Measurements from ENCODE around the gene SYTL2. TPM values are rescaled to one million over a fixed set of nuclear protein-coding genes. Genes with fewer than 3 reads are reported as not detected.
A peak's percentile ranks its signal among the peaks of the same experiment; 100 is the strongest.
"Not testable (repeated sequence)": the region's sequence is repeated elsewhere in the genome, so short reads cannot be mapped to it uniquely, and the experiment has no call there.

SYTL2 gene
- total and polyA plus RNA-seq, 9 donors: 50.8 to 99.5 (median 61.2) TPM

DNA sequence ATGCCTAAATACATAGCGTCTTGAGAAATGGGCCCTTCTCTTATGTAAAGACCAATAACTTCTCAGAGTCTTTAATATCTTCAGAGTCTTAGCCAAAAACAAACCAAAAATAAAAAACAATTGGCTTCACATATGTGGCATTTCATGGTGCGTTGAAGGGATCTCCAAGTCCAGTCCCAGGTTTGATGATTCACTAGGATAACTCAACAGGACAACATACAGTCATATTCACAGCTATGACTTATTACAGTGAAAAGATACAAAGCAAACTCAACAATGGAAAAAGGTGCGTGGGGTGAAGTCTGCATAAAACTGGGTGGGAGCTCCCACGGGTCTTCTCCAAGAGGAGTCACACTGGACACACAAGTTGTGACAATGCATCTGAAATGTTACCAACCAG lies 12.6 kb downstream of the SYTL2 start:
- no peaks in the 10 kb centered on the region for H3K27me3 ChIP-seq (ENCODE audit: control insufficient read depth, insufficient read depth, low read length)
- no peak overlapping the region for H3K4me3 ChIP-seq (ENCODE audit: low read length)
- no peaks in the 10 kb centered on the region for H3K36me3 ChIP-seq (ENCODE audit: control insufficient read depth, insufficient read depth, low read length)
- H3K27ac ChIP-seq (ENCODE audit: low read length): no peak overlapping the region
- 100% methylated on average over 2 of the region's 4 CpGs for WGBS (ENCODE audit: insufficient coverage)
- peaks cover 4% of the 10 kb centered on the region for H3K4me1 ChIP-seq (ENCODE audit: control insufficient read depth, insufficient read depth, low read length)
- no peaks in the 10 kb centered on the region for H3K9me3 ChIP-seq (replicated peaks; ENCODE audit: control insufficient read depth, low read depth, low read length)
- DNase-seq: no peak

DNA sequence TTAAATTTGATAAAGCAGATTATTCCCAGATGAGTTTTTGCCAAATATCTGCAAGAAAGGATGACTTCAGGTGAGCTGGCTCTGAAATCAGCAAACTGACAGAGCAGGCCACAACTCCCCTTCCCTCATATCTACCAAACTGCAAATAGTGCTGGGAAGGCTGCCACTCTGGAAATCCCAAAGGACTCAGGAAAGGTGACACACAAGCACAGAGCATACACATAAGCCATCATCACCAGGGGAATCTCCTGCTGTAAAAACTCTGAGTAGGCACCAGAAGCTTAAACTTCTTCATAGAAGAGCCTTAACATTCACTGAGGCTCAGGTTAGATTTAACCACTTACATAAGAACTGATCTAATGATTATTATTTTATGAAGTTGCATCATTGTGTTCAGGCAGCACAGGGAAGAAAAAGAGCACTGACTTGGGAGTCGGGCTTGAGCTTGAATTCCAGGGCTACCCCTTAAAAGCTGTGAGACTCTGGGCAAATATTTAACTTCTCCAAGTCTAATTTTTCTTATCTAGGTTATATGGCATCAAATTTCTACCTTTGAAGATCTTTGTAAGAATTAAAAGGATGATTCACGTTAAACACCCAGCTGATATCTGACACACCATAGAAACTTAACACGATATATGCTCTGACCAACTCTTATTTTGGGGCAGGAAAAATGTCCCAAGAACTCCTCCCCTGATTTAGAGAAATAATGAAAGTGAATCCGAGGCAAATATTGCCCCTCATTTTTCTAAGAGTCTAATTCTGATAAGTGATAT lies 15.0 kb downstream of the SYTL2 start:
- H3K4me1 ChIP-seq (ENCODE audit: control insufficient read depth, insufficient read depth, low read length): peaks cover 4% of the 10 kb centered on the region
- WGBS (ENCODE audit: insufficient coverage): no CpG with 5 or more reads among the region's 4 CpGs
- no peaks in the 10 kb centered on the region for H3K9me3 ChIP-seq (replicated peaks; ENCODE audit: control insufficient read depth, low read depth, low read length)
- H3K27me3 ChIP-seq (ENCODE audit: control insufficient read depth, insufficient read depth, low read length): no peaks in the 10 kb centered on the region
- H3K36me3 ChIP-seq (ENCODE audit: control insufficient read depth, insufficient read depth, low read length): no peaks in the 10 kb centered on the region
- no peak overlapping the region for H3K4me3 ChIP-seq (ENCODE audit: low read length)
- DNase-seq: no peak
- H3K27ac ChIP-seq (ENCODE audit: low read length): no peak overlapping the region

DNA sequence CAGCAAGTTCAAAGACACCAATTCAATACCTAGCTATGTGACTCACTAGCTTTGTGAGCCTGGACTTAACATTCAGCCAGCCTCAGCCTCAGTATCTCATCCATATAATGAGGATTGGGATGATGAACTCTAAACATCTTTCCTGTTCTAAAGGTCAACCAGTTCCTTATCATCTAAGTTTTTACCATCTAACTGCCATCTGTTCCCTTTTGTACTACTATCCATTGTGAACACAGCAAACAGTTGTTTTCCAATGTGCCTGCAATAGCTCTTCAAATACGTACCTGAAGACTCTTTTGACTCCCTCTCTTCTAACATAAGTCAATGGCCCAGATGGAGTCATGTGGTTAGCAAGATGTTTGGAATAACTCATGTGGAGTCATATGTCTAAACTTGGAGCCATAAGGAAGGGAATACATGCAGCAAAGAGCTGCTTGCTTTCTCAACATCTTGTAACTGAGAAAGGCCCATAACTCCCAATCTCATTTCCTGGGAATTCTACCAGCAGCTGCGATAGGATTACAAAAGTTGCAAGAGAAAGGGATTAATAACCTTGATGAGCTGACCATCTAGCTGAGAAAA lies 19.4 kb downstream of the SYTL2 start:
- H3K4me3 ChIP-seq (ENCODE audit: low read length): no peak overlapping the region
- no peaks in the 10 kb centered on the region for H3K4me1 ChIP-seq (ENCODE audit: control insufficient read depth, insufficient read depth, low read length)
- H3K27ac ChIP-seq (ENCODE audit: low read length): no peak overlapping the region
- H3K9me3 ChIP-seq (replicated peaks; ENCODE audit: control insufficient read depth, low read depth, low read length): no peaks in the 10 kb centered on the region
- no CpG with 5 or more reads among the region's 2 CpGs for WGBS (ENCODE audit: insufficient coverage)
- no peaks in the 10 kb centered on the region for H3K27me3 ChIP-seq (ENCODE audit: control insufficient read depth, insufficient read depth, low read length)
- no peaks in the 10 kb centered on the region for H3K36me3 ChIP-seq (ENCODE audit: control insufficient read depth, insufficient read depth, low read length)
- DNase-seq: peak; percentile 10

DNA sequence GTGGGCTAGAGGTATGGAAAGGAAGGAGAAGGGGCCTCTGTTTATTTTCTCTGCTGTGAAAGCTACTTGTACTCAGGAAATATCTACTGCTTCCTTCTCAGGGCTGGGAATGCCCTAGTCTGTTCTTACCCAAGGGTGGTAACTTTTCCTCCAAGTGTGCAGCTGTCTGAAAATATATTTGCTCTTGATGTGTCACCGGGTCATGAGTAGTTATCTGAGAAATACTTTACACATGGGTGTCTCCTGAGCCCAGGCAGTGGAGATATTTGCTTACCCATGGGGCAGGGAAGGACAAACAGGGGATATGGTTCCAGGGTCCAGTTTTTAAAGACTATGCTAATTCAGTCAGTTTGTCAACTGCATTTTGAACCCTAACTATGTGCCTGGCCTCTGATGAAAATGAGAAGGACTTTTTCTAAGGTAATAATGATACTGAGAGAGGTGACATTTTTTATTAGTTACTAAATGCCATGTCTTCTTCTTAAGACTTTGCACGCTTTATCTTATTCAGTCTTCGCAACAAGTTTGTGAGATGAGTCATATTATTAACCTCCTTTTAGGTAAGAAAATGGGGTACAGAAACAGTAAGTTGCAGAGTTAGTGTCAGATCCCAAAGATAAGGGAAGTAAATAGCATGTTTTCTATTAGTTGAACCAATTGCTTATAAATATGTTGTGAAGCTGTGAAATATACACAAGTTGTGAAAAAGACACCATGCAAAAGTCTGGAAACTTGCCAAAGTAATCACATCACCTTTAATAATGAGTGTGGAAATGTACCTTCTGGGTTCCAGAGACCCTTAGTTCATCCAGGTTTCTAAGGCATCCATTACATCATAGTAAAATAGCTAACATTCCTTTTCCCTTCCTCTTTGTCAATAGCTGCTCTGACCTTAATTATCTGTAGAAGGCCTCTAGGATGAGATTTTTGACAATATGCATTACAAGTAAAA lies 22.9 kb downstream of the SYTL2 start:
- H3K4me3 ChIP-seq (ENCODE audit: low read length): no peak overlapping the region
- H3K27ac ChIP-seq (ENCODE audit: low read length): peak overlapping the region; percentile 36
- peak; percentile 22 for DNase-seq
- 70% methylated on average over 1 of the region's 3 CpGs for WGBS (ENCODE audit: insufficient coverage)
- no peaks in the 10 kb centered on the region for H3K27me3 ChIP-seq (ENCODE audit: control insufficient read depth, insufficient read depth, low read length)
- H3K4me1 ChIP-seq (ENCODE audit: control insufficient read depth, insufficient read depth, low read length): no peaks in the 10 kb centered on the region
- no peaks in the 10 kb centered on the region for H3K36me3 ChIP-seq (ENCODE audit: control insufficient read depth, insufficient read depth, low read length)
- H3K9me3 ChIP-seq (replicated peaks; ENCODE audit: control insufficient read depth, low read depth, low read length): peaks cover 2% of the 10 kb centered on the region

DNA sequence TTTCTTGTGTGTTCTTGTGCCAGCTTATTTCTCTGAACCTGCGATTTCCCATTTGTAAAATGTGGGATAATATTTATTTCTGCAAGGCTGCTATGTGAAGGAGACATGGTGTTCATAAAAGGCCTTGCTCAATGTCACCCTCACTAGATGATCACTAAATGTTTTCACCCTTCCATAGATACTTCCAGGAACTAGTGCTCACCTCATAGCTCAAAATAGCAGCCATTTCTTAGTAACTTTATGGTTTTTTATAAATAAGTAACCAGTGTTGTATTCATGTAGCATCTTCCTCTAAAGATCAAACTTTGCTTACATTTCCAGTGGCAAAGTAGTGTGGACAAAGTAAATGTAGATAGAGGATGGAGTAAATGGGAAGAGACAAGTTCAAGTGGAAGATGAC lies 23.8 kb downstream of the SYTL2 start:
- no peaks in the 10 kb centered on the region for H3K27me3 ChIP-seq (ENCODE audit: control insufficient read depth, insufficient read depth, low read length)
- no peak for DNase-seq
- no peaks in the 10 kb centered on the region for H3K4me1 ChIP-seq (ENCODE audit: control insufficient read depth, insufficient read depth, low read length)
- no peak overlapping the region for H3K4me3 ChIP-seq (ENCODE audit: low read length)
- H3K9me3 ChIP-seq (replicated peaks; ENCODE audit: control insufficient read depth, low read depth, low read length): peaks cover 5% of the 10 kb centered on the region
- no peaks in the 10 kb centered on the region for H3K36me3 ChIP-seq (ENCODE audit: control insufficient read depth, insufficient read depth, low read length)
- WGBS (ENCODE audit: insufficient coverage): no CpG with 5 or more reads among the region's 1 CpG
- H3K27ac ChIP-seq (ENCODE audit: low read length): peak overlapping the region; percentile 36

DNA sequence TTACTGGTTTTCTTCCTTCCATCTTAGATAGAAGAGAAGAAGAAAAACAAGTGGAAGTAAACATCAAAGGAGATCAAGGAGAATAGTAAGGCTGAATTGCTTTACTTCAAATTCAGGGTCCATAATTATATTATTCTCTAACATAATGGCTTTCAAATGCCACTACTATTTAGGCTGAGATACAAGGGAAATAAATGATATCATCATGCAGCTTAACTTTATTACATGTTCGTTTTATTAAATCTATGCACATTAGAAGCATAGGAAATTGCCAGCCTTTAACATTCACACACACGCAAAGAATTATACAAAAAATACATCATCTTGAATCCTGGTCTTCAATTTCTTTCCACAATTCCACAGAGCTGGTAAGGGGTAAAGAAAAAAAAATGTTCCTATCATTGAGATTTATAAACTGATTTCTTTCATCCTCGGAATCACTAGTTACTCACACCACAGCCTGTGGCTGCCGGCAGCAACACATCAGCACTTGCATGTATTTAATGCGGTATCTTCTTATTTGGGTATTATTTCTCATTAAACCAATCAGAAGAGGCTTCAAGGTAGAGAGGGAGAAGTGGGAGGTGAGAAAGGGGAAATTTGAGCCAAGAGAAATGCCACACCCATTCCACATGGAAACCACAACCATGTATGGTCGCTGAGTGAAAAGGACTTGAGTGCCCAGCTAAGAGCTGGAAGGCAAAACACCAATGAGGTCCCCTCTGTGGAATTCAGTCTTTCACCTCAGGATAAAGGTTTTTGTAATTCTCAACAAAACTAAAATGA lies 26.3 kb downstream of the SYTL2 start:
- Histone ChIP-seq H3K9me3 (replicated peaks; ENCODE audit: control insufficient read depth, low read depth, low read length) (peaks cover 10% of the 10 kb centered on the region), H3K36me3 (ENCODE audit: control insufficient read depth, insufficient read depth, low read length) (no peaks in the 10 kb centered on the region), H3K4me3 (ENCODE audit: low read length) (no peak overlapping the region), H3K4me1 (ENCODE audit: control insufficient read depth, insufficient read depth, low read length) (peaks cover 2% of the 10 kb centered on the region), H3K27me3 (ENCODE audit: control insufficient read depth, insufficient read depth, low read length) (no peaks in the 10 kb centered on the region), H3K27ac (ENCODE audit: low read length) (no peak overlapping the region)
- WGBS (ENCODE audit: insufficient coverage): no CpG with 5 or more reads among the region's 6 CpGs
- no peak for DNase-seq

DNA sequence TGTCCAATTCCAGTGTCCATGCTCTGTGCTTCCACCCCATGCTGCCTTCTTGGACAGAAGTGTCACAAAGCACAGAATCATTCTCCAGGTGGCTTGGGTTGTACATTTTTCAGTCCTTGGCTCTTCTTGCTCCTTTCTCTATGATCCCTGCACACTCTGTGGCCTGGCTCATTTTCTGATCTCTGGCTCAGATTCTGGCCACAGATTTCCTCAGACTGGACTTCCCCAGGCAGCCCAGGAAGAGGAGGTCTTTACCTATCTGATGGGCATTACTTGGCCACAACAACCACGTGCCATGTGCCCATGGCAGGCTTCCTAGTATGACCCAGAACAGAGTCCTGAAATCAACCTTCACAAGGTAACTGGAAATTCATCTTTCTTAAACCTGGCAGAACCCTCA lies 27.2 kb downstream of the SYTL2 start:
- Histone ChIP-seq H3K36me3 (ENCODE audit: control insufficient read depth, insufficient read depth, low read length) (no peaks in the 10 kb centered on the region), H3K27me3 (ENCODE audit: control insufficient read depth, insufficient read depth, low read length) (no peaks in the 10 kb centered on the region), H3K9me3 (replicated peaks; ENCODE audit: control insufficient read depth, low read depth, low read length) (peaks cover 10% of the 10 kb centered on the region), H3K4me3 (ENCODE audit: low read length) (no peak overlapping the region), H3K4me1 (ENCODE audit: control insufficient read depth, insufficient read depth, low read length) (peaks cover 2% of the 10 kb centered on the region), H3K27ac (ENCODE audit: low read length) (no peak overlapping the region)
- WGBS (ENCODE audit: insufficient coverage): 83% methylated on average over 1 of the region's 1 CpG
- DNase-seq: no peak

DNA sequence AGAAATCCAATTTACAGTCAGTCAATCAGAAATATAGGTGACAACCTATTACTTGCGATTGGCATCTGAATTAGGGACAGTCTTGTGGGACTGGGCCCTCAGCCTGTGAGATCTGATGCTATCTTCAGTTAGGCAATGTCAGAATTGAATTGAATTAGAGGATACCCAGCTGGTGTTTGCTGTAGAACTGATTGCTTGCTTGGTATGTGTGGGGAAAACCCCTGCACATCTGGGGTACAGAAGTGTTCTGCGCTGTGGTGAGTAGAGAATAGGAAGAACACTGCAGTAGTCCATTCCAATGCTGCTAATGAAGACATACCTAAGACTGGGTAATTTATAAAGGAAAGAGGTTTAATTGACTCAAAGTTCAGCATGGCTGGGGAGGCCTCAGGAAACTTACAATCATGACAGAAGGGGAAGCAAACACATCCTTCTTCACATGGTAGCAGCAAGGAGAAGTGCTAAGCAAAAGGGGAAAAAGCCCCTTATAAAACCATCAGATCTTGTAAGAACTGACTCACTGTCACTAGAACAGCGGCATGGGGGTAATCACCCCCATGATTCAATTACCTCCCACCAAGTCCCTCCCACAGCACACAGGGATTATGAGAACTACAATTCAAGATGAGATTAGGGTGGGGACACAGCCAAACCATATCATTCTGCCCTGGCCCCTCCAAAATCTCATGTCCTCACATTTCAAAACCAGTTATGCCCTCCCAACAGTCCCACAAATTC lies 30.0 kb downstream of the SYTL2 start:
- not testable (repeated sequence) for H3K4me1 ChIP-seq (ENCODE audit: control insufficient read depth, insufficient read depth, low read length); H3K27me3 ChIP-seq (ENCODE audit: control insufficient read depth, insufficient read depth, low read length); H3K9me3 ChIP-seq (replicated peaks; ENCODE audit: control insufficient read depth, low read depth, low read length); DNase-seq; H3K27ac ChIP-seq (ENCODE audit: low read length); H3K4me3 ChIP-seq (ENCODE audit: low read length); H3K36me3 ChIP-seq (ENCODE audit: control insufficient read depth, insufficient read depth, low read length)
- WGBS (ENCODE audit: insufficient coverage): 100% methylated on average over 2 of the region's 3 CpGs

DNA sequence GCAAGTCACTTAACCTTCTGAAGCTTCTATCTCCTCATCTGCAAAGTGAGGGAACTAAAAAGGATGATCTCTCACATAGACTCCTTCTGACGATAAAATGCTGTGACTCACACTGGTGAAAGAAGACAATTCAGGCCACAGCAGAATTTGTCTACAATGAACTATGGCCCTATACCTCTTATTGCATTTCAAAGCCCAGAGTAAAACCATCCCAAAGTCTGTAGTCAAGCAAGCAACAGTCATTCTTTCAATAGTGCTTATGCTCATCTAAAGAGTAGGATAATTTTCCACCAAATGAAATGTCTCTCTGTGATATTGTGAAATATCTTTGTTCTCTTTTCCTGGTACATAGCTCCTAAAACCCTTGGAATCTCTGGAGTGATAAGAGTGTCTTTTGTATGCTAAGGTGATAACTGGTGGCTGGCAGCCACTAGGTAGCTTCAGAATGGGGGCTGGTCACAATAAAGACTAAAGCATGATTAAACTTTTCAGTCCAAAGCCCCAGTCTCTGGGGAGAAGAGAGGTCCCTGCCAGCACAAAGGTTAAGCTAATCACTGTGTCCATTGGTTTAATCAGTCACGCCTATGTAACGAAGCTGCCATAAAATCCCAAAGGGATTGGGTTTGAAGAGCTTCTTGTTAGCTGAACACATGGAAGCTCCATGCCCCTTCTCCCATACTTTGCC lies 30.8 kb downstream of the SYTL2 start:
- H3K4me1 ChIP-seq (ENCODE audit: control insufficient read depth, insufficient read depth, low read length): peaks cover 2% of the 10 kb centered on the region
- H3K27ac ChIP-seq (ENCODE audit: low read length): no peak overlapping the region
- no peak for DNase-seq
- 40% methylated on average over 1 of the region's 3 CpGs for WGBS (ENCODE audit: insufficient coverage)
- no peak overlapping the region for H3K4me3 ChIP-seq (ENCODE audit: low read length)
- no peaks in the 10 kb centered on the region for H3K36me3 ChIP-seq (ENCODE audit: control insufficient read depth, insufficient read depth, low read length)
- no peaks in the 10 kb centered on the region for H3K27me3 ChIP-seq (ENCODE audit: control insufficient read depth, insufficient read depth, low read length)
- H3K9me3 ChIP-seq (replicated peaks; ENCODE audit: control insufficient read depth, low read depth, low read length): peaks cover 8% of the 10 kb centered on the region
